Measurements from ENCODE around the gene ATP7B. TPM values are rescaled to one million over a fixed set of nuclear protein-coding genes. Genes with fewer than 3 reads are reported as not detected.

The ATP7B gene
- total RNA-seq, 2 experiments from 2014 or later: 0.40 to 0.76 TPM

DNA sequence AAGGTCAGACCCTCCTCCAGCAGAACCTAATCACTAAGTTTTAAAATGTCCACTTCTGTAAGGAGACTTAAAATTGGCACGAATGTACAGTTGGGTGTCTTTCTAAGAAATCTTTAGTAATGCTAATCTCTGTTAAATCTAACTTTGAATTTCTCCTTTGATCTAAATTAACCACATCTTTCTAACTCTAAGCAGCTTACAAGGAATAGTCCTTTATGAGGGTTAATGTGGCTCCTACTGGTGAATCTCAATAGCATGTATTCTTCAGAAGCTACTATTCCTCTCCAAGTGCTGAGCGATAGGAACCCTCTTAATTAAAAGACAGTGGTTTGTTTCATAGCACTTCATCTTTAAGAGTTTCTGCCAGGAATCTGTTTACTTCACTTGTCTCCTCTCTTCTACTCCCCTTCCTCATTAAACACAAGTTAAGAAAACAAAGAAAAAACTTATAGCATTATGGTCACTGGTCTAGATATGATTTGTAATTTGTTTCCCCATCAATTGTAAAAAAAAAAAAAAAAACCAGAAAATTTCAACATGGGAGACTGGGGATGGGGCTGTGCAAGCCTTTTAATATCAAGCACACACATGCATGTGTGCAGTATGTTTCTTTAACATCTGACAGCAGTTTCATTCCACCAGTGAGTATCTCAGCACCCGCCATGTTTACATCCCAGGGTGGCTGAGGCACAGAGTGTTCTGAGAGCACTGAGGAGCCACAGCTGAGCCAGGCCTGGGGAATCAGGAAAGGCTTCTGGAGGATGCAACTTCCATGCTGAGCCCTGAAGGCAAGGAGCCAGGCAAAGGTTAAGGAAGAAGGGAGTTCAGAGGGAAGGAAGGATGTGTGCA, 57.7 kb downstream of the ATP7B start:
- ChIA-PET POLR2A (interaction anchor here (0.6 to 1.3 kb wide), 2 partner anchors 491 to 499 kb away, joined by 3 read pairs; no protein-coding TSS in a partner anchor), CTCF (ENCODE audit: unreplicated experiment) (no interaction called here)
- H3K79me2 ChIP-seq (ENCODE audit: insufficient read depth, low read depth, low read length): no peaks in the 10 kb centered on the region
- H3K36me3 ChIP-seq (ENCODE audit: insufficient read depth, low read length): no peaks in the 10 kb centered on the region
- no peak overlapping the region for H3K4me3 ChIP-seq (ENCODE audit: low read depth, low read length, poor library complexity, severe bottlenecking)
- peaks cover 9% of the 10 kb centered on the region for H3K4me1 ChIP-seq (ENCODE audit: insufficient read depth, low read length, poor library complexity, severe bottlenecking)
- intact Hi-C loops (cut with micrococcal nuclease; ENCODE audit: unreplicated experiment): no loop called here
- DNase-seq (ENCODE audit: low spot score): no peak
- no peak overlapping the region for H3K4me2 ChIP-seq (ENCODE audit: low read length)
- no peak overlapping the region for H3K27ac ChIP-seq (ENCODE audit: low read depth, low read length, poor library complexity, severe bottlenecking)
- H3K9me2 ChIP-seq (ENCODE audit: insufficient read depth, low read length): no peaks in the 10 kb centered on the region
- no TSS peak for BruUV-seq (replicated peaks)
- no peaks in the 10 kb centered on the region for H4K20me1 ChIP-seq (ENCODE audit: insufficient read depth, low read length)
- no peaks in the 10 kb centered on the region for H3K9me3 ChIP-seq (ENCODE audit: low read length)
- no peak overlapping the region for H2AFZ ChIP-seq (ENCODE audit: low read length)
- TF ChIP-seq, protein P1, sequence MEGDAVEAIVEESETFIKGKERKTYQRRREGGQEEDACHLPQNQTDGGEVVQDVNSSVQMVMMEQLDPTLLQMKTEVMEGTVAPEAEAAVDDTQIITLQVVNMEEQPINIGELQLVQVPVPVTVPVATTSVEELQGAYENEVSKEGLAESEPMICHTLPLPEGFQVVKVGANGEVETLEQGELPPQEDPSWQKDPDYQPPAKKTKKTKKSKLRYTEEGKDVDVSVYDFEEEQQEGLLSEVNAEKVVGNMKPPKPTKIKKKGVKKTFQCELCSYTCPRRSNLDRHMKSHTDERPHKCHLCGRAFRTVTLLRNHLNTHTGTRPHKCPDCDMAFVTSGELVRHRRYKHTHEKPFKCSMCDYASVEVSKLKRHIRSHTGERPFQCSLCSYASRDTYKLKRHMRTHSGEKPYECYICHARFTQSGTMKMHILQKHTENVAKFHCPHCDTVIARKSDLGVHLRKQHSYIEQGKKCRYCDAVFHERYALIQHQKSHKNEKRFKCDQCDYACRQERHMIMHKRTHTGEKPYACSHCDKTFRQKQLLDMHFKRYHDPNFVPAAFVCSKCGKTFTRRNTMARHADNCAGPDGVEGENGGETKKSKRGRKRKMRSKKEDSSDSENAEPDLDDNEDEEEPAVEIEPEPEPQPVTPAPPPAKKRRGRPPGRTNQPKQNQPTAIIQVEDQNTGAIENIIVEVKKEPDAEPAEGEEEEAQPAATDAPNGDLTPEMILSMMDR (conservative IDR thresholded peaks at IDR 0.05; ENCODE audit: low read length): no peak
- no peak for TF ChIP-seq EZH2phosphoT487 (IDR thresholded peaks at IDR 0.05; ENCODE audit: borderline replicate concordance, low read depth, low read length)

DNA sequence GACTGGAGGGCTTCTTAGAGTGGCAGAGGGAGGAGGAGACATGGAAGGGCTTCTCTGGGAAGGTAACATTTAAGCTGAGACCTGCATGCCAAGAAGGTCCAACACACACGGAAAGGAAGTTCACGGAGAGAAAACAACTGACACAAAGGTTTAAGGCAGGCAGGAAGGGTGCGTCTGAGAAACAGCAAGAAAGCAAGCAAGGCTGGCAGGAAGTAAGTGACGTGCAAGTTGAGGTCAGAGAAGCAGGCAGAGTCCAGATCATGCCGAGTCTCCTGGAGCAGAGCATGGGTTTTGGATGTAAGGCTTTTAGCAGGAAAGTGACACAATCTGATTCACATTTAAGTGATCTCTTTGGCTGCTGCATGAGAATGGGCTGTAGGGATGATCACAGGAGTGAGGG, 60.5 kb downstream of the ATP7B start:
- BruUV-seq (replicated peaks): no TSS peak
- Histone ChIP-seq H3K4me1 (ENCODE audit: insufficient read depth, low read length, poor library complexity, severe bottlenecking) (no peaks in the 10 kb centered on the region), H4K20me1 (ENCODE audit: insufficient read depth, low read length) (no peaks in the 10 kb centered on the region), H3K4me2 (ENCODE audit: low read length) (no peak overlapping the region), H3K36me3 (ENCODE audit: insufficient read depth, low read length) (no peaks in the 10 kb centered on the region), H3K79me2 (ENCODE audit: insufficient read depth, low read depth, low read length) (no peaks in the 10 kb centered on the region), H2AFZ (ENCODE audit: low read length) (no peak overlapping the region), H3K4me3 (ENCODE audit: low read depth, low read length, poor library complexity, severe bottlenecking) (no peak overlapping the region), H3K27ac (ENCODE audit: low read depth, low read length, poor library complexity, severe bottlenecking) (no peak overlapping the region), H3K9me3 (ENCODE audit: low read length) (no peaks in the 10 kb centered on the region), H3K9me2 (ENCODE audit: insufficient read depth, low read length) (no peaks in the 10 kb centered on the region)
- ChIA-PET POLR2A (no interaction called here), CTCF (ENCODE audit: unreplicated experiment) (no interaction called here)
- no peak for DNase-seq (ENCODE audit: low spot score)
- intact Hi-C loops (cut with micrococcal nuclease; ENCODE audit: unreplicated experiment): no loop called here
- TF ChIP-seq, protein P1 (conservative IDR thresholded peaks at IDR 0.05; ENCODE audit: low read length): no peak
- no peak for TF ChIP-seq EZH2phosphoT487 (IDR thresholded peaks at IDR 0.05; ENCODE audit: borderline replicate concordance, low read depth, low read length)

DNA sequence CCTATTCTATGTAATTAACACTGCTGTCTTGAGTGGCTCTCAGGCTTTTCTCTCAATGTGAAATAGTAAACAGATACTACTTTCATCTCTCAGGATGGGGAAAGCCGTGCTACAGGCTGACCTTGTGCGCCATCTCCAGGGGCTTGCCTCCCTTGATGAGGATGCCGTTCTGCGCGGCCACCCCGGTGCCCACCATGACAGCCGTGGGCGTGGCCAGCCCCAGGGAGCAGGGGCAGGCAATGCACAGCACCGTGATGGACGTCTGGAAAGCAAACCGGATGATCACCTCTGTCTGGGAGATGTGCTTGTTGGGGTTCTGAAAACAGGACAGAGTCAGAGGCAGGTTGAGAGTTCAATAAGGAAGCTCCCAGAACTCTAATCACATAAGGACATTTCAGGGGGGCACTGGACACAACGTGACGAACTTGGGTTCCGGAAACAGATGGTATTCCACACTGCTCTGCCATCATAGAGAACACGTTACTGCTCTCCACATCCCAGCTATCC, 65.0 kb downstream of the ATP7B start:
- Histone ChIP-seq H3K27ac (ENCODE audit: low read depth, low read length, poor library complexity, severe bottlenecking) (no peak overlapping the region), H3K9me2 (ENCODE audit: insufficient read depth, low read length) (no peaks in the 10 kb centered on the region), H4K20me1 (ENCODE audit: insufficient read depth, low read length) (no peaks in the 10 kb centered on the region), H3K4me1 (ENCODE audit: insufficient read depth, low read length, poor library complexity, severe bottlenecking) (no peaks in the 10 kb centered on the region), H3K79me2 (ENCODE audit: insufficient read depth, low read depth, low read length) (no peaks in the 10 kb centered on the region), H3K4me3 (ENCODE audit: low read depth, low read length, poor library complexity, severe bottlenecking) (no peak overlapping the region), H3K36me3 (ENCODE audit: insufficient read depth, low read length) (no peaks in the 10 kb centered on the region), H3K4me2 (ENCODE audit: low read length) (no peak overlapping the region), H2AFZ (ENCODE audit: low read length) (no peak overlapping the region), H3K9me3 (ENCODE audit: low read length) (no peaks in the 10 kb centered on the region)
- no peak for TF ChIP-seq EZH2phosphoT487 (IDR thresholded peaks at IDR 0.05; ENCODE audit: borderline replicate concordance, low read depth, low read length)
- TF ChIP-seq, protein P1 (conservative IDR thresholded peaks at IDR 0.05; ENCODE audit: low read length): no peak
- no peak for DNase-seq (ENCODE audit: low spot score)
- ChIA-PET CTCF (ENCODE audit: unreplicated experiment) (no interaction called here), POLR2A (no interaction called here)
- BruUV-seq (replicated peaks): no TSS peak
- intact Hi-C loops (cut with micrococcal nuclease; ENCODE audit: unreplicated experiment): no loop called here
